SU-DHL-6 (cell line): ENCODE results near the gene CLN6.
"Not testable (repeated sequence)": the region's sequence is repeated elsewhere in the genome, so short reads cannot be mapped to it uniquely, and the experiment has no call there.

ENCODE experiments used
- H2AFZ ChIP-seq: fragments of 200-600 bp; sonication (generic); 2 replicates; pipeline ENCODE4 v1.6.1; 2014; ENCODE audit warnings: low read depth, mild to moderate bottlenecking, moderate library complexity, mixed read lengths, antibody characterized with exemption, low read length; ENCODE audit not compliant: severe bottlenecking
- H3F3A ChIP-seq: fragments of 200-600 bp; shearing (Covaris generic); 2 replicates; pipeline ENCODE4 v1.6.0; 2016; ENCODE audit warnings: antibody characterized with exemption, mild to moderate bottlenecking; ENCODE audit not compliant: insufficient read depth
- H3K27ac ChIP-seq: fragments of 200-600 bp; sonication (generic); 2 replicates; pipeline ENCODE4 v1.5.1; 2016; ENCODE audit warnings: low read depth, mild to moderate bottlenecking, low read length, moderate library complexity, mixed read lengths
- H3K27me3 ChIP-seq: fragments of 200-600 bp; sonication (generic), shearing (Covaris generic); 2 replicates; pipeline ENCODE4 v1.6.0; 2014; ENCODE audit warnings: mild to moderate bottlenecking, low read length
- H3K36me3 ChIP-seq: fragments of 200-600 bp; sonication (generic); 2 replicates; pipeline ENCODE4 v1.6.1; 2014; ENCODE audit warnings: mild to moderate bottlenecking, low read length, mixed read lengths
- H3K4me2 ChIP-seq: fragments of 300-600, 200-600 bp; shearing (Covaris generic), sonication (generic); 2 replicates; pipeline ENCODE4 v1.6.0; 2014; ENCODE audit warnings: low read length, low read depth, mild to moderate bottlenecking; ENCODE audit not compliant: poor library complexity, severe bottlenecking
- H3K4me3 ChIP-seq: fragments of 200-600 bp; sonication (generic); 2 replicates; pipeline ENCODE4 v1.5.1; 2014; ENCODE audit warnings: antibody characterized with exemption, low read length, mild to moderate bottlenecking, mixed read lengths; ENCODE audit not compliant: insufficient read depth, poor library complexity, severe bottlenecking
- H3K79me2 ChIP-seq: fragments of 200-600 bp; sonication (generic); 2 replicates; pipeline ENCODE4 v1.6.1; 2014; ENCODE audit warnings: mild to moderate bottlenecking, low read length, moderate library complexity; ENCODE audit not compliant: insufficient read depth
- H3K9ac ChIP-seq: fragments of 200-600 bp; sonication (generic); 2 replicates; pipeline ENCODE4 v1.7.0; 2014; ENCODE audit warnings: mild to moderate bottlenecking, low read length
- H3K9me2 ChIP-seq: fragments of 200-600 bp; sonication (generic); replicated peaks from 2 replicates; pipeline ENCODE4 v1.6.1; 2014; ENCODE audit warnings: low read length; ENCODE audit not compliant: insufficient read depth
- H3K9me3 ChIP-seq: fragments of 200-600 bp; sonication (generic); 2 replicates; pipeline ENCODE4 v1.6.1; 2014; ENCODE audit warnings: low read length, mixed read lengths; ENCODE audit not compliant: insufficient read depth
- H4K20me1 ChIP-seq: fragments of 200-600 bp; sonication (generic); 2 replicates; pipeline ENCODE4 v1.6.1; 2014; ENCODE audit warnings: low read depth, mild to moderate bottlenecking, antibody characterized with exemption, low read length, moderate library complexity, mixed read lengths
- CTCF ChIP-seq: fragments of 200-600 bp; sonication (generic); IDR thresholded peaks from one replicate; pipeline ENCODE4 v1.5.1; 2017; ENCODE audit warnings: antibody characterized with exemption, mild to moderate bottlenecking, low read length, moderate library complexity; ENCODE audit not compliant: insufficient read depth, poor library complexity, severe bottlenecking
- EZH2phosphoT487 ChIP-seq: fragments of 200-600 bp; sonication (generic), shearing (Covaris generic); conservative IDR thresholded peaks from 2 replicates; pipeline ENCODE4 v1.6.1; 2018; ENCODE audit warnings: mild to moderate bottlenecking, antibody characterized with exemption, low read length, moderate library complexity, mixed read lengths

Gene CLN6

DNA sequence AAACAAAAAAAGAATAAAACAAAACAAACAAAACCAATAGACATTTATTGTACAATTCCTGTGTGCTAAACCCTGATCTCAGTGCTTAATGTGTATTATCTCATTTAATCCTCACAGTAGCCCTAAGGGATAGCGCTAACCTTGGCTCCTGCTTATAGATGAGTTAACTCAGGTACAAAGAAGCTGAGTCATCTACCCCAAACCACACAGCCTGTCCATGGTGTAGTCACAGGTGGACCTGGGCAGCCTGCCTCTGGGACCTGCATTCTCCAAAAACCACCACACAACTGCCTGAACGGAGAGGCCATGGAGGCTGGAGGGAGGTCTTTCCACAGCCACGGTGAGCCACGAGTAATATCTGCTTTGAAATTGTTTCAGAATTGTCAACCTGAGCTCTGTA is 5.5 kb upstream of the CLN6 start:
- Histone ChIP-seq H4K20me1 (no peaks in the 10 kb centered on the region), H3F3A (0 out of 2 replicates have a peak, but pooled peaks cover 3% of the 10 kb centered on the region), H3K9me3 (no peaks in the 10 kb centered on the region), H3K79me2 (no peaks in the 10 kb centered on the region), H2AFZ (no peak overlapping the region), H3K36me3 (no peaks in the 10 kb centered on the region), H3K4me3 (no peak overlapping the region), H3K27ac (no peak overlapping the region), H3K27me3 (no peaks in the 10 kb centered on the region), H3K4me2 (no peak overlapping the region), H3K9ac (no peak overlapping the region), H3K9me2 (no peaks in the 10 kb centered on the region)
- TF ChIP-seq EZH2phosphoT487 (no peak), CTCF (no peak)

DNA sequence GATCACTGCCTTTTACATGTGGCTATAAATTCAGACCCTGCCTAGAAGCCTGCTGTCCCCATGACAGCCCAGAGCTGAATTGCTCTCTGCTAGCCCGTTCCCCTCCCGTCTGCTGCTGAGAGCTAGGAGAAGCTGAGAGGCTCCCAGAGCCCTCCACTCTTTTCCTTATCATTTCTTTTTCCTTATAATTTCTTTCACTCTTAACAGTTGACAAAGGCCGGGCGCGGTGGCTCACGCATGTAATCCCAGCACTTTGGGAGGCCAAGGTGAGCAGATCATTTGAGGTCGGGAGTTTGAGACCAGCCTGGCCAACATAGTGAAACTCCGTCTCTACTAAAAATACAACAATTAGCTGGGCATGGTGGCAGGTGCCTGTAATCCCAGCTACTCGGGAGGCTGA is 5.0 kb upstream of the CLN6 start:
- H3K9me2 ChIP-seq, H4K20me1 ChIP-seq, H3K27me3 ChIP-seq, H3K79me2 ChIP-seq, H3K4me2 ChIP-seq, H3K27ac ChIP-seq, H3K36me3 ChIP-seq, H3F3A ChIP-seq, H3K9ac ChIP-seq, H3K9me3 ChIP-seq, H2AFZ ChIP-seq, H3K4me3 ChIP-seq: not testable (repeated sequence)

DNA sequence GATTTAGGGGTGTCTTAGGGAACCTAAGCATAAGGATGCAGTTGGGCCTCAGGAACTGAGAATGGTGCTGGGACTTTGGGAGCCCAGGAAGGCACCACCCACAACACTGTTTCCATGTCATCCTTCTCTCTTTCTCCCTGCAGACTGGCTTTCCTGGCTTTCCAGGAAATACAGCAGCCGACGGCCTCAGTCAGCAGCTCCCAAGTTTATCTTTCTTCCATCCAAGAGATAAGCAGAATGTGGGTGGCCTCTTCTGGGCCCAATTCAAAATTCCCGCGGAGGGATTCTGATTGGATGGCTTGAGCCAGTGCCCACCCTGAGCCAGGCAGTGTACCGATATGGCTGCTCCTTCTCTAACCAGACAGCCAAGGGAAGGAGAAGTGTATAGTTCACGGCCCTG is 4.5 kb upstream of the CLN6 start:
- no peak overlapping the region for H3K9ac ChIP-seq
- H3K9me3 ChIP-seq, result no peaks in the 10 kb centered on the region
- H3K79me2 ChIP-seq, result peaks cover under 1% of the 10 kb centered on the region

DNA sequence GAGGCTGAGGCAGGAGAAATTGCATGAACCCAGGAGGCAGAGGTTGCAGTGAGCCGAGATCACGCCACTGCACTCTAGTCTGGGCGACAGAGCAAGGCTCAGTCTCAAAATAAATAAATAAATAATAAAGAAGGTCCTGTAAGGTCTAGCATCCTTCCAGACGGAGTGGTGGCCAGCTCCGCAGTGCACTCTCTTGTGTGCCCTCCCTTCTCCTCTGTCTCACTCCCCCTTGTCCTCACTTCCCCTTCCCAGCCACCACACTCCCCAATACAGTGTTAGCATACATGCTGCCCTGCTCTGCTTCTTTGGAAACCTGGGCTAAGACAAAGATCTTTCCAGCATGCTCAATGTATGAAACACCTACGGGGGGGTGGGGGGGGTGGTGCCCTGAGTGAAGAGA is 3.4 kb upstream of the CLN6 start:
- H3K4me3 ChIP-seq, result no peak overlapping the region
- no peak overlapping the region for H3K9ac ChIP-seq
- H3F3A ChIP-seq, result peaks cover 3% of the 10 kb centered on the region; the same call in 1 of the 2 replicates
- H3K79me2 ChIP-seq, result peaks cover 12% of the 10 kb centered on the region
- H3K4me2 ChIP-seq, result no peak overlapping the region
- H3K9me2 ChIP-seq, result no peaks in the 10 kb centered on the region
- H3K27me3 ChIP-seq, result no peaks in the 10 kb centered on the region
- H3K27ac ChIP-seq, result no peak overlapping the region
- H3K36me3 ChIP-seq, result no peaks in the 10 kb centered on the region
- no peaks in the 10 kb centered on the region for H3K9me3 ChIP-seq
- TF ChIP-seq CTCF (no peak), EZH2phosphoT487 (no peak)
- no peak overlapping the region for H2AFZ ChIP-seq
- no peaks in the 10 kb centered on the region for H4K20me1 ChIP-seq

More for the DNA sequence above, 4.5 kb upstream of the CLN6 start:
- Histone ChIP-seq H4K20me1 (no peaks in the 10 kb centered on the region), H3K4me3 (no peak overlapping the region), H3K9me2 (no peaks in the 10 kb centered on the region), H3K4me2 (no peak overlapping the region), H3K27me3 (no peaks in the 10 kb centered on the region), H2AFZ (no peak overlapping the region), H3K36me3 (no peaks in the 10 kb centered on the region), H3F3A (peaks cover 3% of the 10 kb centered on the region; the same call in 1 of the 2 replicates), H3K27ac (no peak overlapping the region)
- TF ChIP-seq EZH2phosphoT487, result no peak
- no peak for TF ChIP-seq CTCF
